GM18502 (cell line): ENCODE results near the gene NAT8L.

ENCODE experiments used
- ATAC-seq: cut with Tn5 transposase; IDR thresholded peaks from one replicate; pipeline ENCODE4 v1.9.1; 2021; ENCODE audit warnings: mild to moderate bottlenecking; ENCODE audit not compliant: unreplicated experiment, poor library complexity

NAT8L gene

DNA sequence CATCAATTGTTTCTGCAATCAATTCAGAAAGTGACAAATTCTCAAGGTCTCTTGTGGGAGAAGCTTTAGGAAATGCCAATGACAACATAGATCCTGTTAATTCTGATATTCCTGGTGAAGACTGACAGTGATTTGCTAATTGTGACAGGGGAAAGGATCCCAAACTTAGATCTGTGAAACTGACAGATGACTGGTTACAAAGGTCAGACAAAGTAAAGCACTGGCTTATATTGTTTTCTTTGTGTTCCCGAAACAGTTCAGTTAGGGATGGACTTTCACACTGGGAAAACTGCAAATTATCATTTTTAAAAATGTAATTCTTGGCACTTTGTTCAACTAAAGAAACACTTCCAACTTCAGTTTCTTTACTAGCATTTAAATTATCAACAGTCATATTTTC lies 30.1 kb downstream of the NAT8L start:
- no peak for ATAC-seq

DNA sequence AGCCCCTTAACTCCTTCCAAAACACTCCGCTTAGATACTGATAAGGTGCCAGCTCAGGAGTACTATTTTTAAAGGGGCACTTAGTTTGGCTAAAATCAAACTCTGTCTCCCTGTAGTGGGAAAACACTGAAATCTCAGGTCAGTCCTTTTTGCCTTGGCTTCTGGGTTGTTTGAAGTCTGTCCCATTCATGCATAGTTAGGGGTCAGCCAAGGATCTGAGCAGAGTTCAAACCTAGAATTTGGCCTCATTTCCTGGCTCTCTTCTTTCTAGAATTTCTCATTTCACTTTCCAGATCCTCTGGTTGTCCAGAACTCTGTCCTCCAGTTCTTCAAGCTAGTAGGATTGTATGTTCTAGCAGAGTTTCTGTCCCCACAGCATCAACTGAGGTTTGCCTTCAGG lies 31.5 kb downstream of the NAT8L start:
- no peak for ATAC-seq

DNA sequence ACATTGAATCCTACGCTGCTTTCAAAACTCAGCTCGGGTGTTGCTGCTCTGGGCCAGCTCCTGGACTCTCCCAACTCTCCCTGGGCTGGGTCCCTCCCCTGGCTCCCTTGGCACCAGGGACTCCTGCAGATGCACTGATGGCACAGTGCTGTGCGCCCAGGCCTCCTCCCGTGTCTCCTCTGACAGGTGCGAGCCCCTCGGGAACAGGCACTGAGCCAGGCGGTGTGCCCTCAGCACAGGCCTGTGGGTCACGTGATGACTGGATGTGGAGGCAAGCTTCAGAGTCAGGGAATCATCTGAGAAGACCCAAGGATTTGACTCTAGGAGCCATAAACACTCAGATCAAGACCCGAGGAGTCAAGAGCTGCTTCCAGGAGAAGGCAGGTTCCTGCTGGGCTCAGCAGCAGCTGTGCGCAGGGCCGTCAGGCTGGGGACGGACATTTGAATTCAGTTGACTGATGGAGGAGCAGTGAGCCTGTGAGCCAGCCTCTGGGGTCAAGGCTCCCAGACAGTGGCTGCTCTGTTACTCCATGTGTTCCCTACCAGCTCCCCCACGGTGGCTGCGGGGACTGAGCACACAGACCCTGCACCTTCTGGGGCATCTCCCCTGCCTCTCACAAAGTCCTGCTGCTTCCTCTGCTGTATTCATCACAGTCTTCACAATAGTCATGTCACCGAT lies 33.0 kb downstream of the NAT8L start:
- no peak for ATAC-seq

DNA sequence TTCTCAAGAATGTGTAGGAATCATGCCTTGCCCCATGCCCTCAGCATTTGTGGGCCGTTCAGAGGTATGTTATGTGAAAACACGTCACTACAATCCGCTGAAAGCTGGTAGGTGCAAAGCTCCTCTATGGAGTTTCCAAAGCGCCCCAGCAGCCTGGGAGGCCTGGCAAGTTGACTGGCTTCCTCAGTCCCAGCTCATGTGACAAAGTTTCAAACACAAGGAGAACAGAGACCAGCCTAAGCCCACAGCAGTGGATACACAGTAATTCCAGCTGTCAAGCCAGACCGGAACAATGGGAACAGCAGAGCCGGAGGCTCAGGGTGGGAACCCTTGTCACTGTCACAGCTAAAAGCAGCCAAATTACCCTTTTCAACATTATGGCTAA lies 33.5 kb downstream of the NAT8L start:
- ATAC-seq: no peak

DNA sequence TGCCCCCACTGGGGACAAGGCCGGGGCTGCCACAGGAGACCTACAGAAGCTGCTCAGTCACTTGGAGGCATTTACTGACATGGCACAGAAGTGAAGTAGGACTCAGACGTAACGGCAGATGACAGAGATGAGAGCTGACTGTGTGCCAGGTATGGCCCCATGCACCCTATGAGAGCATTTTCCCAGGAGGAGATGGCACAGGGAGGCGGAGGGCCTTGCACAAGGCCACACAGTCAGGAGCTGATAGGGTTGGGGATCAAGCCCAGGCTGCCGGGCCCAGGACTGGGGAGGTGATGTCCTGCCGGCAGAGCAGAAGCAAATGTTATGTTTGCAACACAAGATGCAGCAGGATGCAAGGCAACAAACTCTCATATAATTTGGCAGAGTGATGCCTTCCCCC lies 34.1 kb downstream of the NAT8L start:
- no peak for ATAC-seq

DNA sequence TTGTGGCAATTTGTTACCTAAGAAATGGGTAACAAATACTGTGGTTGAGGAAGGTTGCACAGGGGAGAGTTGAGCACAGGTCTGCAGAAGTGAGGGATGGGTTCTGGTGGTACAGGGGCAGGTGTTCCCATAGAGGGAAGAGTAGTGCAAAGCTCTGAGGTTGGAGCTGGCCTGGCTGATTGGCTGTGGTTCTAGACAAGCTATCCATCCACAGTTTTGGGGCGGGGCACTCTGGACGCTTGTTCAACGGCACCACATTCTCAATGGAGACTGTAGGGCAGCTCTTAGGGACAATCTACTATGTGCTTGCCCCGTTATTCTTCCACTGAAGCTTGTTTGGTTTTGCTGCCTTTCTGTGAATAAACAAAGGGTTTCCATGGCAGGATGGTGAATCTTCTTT lies 35.4 kb downstream of the NAT8L start:
- ATAC-seq: no peak

DNA sequence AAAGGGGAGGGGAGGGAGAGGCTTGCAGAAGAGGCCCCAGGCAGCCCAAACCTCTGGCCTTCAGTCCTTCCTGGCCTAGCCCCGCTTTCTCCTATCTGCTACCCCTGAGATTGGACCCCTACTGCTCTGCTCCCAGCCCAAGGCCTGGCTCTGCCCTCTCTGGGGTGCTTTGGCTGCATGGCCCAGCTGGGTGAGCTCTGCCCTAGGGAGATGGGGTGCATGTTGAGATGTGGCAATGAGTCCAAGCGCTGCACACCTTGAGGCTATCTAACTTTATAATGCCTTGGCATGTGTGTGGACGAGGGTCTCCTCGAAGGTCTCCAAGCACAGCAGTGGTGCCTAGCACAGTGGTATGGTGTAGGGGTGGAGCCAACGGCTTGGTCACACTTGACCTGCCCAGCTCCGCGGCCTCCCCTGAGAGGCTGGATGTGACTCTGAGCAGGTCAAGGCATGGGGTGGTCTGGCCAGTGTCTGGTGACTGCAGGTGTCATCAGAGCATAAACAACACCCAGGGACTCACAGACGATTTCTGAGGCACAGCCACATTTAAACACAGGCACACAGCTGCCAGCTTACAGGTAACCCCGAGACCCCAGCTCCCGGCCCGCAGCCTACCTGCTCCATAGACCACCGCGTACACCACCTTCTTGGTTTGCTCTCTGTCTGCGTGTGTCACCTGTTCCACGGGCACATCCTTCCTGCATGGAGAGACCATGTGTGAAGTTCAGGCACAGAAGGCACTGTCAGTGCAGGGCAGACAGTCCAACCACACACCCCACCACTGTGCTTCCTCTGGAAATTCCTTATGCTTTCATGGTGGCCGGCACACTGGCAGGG lies 36.3 kb downstream of the NAT8L start:
- ATAC-seq: no peak

DNA sequence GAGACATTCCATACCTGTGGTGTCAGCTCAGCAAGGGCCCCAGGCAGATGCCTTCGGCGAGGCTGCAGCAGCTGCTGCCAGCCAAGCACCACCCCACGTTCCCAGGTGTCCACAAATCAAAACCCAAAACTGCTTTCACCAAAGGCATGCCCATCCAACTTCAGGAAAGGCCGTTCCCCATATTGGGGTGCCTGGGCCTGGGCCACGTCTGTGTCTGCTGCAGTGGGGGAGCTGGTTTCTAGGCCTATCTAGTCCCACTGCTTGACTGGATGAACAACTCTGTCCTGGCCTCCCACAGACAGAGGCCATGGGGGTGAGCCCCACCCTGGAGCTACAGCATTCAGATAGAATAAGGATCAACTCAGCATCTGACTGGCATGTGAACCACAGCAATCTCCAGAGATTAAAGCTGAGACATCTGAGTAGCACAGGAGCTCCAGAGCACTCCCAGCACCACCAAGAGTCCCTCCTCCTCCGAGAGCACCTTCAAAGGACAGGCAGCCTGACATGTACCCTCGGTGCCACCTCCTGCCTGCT lies 37.0 kb downstream of the NAT8L start:
- ATAC-seq: no peak

DNA sequence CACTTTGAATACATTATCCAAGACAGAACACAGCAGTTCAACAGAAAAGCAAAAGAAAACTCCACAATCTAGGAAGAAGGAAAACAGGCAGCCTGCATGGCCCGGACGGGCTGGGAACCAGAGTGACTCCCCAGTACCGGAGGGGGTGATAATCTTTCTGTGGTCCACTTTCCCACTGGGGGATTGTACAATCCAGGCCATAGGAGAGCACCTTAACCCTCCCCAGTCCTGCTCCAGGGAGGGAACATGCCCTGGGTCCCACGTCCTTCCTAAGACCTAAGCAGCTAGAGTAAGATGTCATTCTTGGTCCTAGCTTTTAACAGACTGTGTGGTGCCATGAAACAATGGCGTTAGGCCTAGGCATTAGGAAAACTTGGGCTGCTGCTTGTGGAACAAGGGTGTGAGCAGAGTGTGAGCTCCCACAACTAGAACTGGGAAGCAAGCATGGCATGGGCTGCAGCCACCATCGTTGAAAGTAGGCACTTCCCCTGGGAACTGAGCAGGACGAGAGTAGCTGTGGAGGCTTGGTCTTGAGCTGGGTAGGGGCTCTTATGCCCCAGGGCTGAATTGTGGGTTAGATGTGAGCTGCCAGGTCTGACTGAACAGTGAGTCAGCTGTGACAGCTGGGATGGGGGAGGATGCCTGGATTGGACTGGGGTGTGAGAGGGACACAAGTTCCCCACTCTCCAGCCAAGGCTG lies 42.4 kb downstream of the NAT8L start:
- no peak for ATAC-seq

DNA sequence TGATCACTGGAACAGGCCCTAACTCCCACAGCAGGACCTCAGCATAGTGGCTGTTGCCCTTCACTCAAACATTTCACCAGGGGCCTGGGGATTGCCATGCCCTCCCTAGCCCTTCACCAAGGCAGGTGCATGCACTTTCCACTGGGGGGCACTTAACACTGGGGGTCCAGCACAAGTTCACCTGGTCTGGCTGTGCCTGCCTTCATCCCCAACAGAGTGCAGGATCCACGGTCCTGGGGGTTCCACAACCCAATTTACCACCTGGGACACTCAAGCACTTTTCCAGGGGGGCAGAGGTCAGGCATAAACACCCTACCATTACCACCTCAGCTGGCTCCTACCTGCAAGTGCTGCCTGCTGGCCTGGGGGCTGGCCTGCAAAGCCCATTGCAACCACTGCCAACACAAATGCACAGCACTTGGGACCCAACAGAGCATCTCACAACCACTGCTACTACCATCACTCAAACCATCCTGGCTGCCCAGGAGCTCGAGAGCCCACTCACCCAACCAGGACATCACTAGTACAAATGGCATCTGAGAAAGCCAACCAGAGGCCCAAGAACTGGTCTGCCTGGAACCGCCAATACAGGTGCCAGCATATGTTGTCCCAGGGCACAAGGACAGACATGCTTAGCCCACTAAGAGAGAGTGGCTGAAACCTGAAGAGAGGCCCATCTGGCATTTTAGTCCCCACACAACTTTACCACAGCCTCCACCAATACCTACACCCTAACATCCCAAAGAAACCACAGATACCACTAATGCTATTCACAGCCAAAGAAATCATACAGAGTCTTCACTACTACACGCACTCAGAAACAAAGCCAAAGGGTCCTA lies 43.1 kb downstream of the NAT8L start:
- no peak for ATAC-seq

DNA sequence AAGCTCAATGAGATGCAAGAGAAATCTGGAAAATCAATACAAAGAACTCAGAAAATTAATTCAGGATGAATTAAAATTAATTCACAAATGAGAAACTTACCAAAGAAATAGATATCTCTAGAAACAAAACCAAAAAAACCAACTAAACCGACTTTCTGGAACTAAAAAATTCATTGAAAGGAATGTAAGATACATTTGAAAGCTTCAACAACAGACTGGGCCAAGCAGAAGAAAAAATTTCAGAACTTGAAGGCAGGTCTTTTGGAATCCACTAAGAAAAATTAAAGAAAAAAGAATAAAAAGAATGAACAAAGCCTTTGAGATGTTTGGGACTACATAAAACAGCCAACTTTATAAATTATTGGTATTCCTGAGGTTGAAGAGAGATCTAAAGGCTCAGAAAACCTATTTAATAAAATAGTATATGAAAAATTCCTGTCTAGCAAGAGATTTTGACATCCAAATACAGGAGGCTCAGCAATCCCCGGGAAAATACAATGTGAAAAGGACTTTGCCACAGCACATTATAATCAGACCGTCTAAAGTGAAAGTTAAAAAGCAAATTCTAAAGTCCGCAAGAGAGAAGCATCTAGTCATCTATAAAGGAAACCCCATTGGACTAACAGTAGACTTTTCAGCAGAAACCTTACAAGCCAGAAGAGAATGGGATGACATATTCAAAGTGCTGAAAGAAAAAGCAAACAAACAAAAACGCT lies 44.2 kb downstream of the NAT8L start:
- ATAC-seq: no peak

DNA sequence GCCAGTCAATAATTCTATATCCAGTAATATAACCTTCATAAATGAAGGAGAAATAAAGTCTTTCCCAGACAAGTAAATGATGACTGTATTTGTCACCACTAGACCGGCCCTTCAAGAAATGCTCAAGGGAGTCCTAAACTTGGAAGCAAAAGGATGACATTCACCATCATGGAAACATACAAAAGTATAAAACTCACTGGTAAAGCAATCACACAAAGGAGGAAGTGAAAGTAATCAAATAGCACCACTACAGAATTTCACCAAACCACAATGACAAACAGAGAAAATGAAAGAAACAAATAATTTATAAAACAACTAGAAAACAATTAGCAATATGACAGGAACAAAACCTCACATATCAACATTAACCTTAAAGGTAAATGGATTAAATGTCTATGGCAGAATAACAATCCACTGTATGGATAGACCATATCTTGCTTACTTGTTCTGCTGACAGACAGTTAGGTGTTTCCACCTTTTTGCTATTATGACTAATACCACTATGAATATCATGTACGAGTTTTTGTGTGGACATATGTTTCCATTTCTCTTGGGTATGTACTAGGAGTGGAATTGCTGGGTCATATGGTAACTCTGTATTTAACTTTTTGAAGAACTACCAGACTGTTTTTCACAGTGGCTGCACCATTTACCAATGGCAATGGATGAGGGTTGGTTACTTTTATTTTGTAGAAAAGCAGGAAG lies 44.9 kb downstream of the NAT8L start:
- no peak for ATAC-seq

DNA sequence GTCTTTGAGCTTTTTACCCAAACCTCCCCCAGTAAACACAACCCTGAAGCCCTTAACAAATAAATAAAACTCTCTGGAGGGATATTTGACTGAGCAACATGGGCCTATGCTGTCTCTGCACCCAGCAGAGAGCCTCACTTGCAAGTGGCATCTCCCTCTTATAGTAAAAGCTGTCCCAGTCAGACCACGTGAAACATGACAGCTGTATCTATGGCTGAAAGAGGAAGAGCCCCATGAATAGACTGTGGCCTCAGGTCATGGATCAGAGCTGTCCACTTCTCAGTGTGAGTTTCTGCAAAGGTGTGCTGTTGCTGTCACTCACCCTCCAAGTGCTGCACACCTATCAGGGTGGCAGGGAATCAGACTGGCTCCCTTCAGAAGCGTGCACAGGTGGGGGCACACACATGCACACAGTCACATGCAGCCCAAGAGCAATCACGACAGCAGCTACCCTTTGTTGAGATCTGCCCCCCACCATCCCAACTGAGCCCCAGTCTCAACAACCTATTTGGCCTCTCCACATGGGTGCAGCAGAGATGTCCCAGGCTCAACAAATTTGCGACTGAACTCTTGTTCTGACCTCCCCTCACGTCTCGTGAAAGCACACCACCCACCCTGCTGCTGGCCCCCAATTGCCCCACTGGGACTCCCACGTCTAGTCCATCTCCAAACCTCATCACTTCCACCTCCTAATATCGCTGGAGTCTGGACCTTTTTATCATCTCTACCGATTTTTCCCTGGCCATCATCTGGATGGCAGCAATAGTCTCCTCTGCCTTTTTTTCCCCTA lies 45.6 kb downstream of the NAT8L start:
- no peak for ATAC-seq

DNA sequence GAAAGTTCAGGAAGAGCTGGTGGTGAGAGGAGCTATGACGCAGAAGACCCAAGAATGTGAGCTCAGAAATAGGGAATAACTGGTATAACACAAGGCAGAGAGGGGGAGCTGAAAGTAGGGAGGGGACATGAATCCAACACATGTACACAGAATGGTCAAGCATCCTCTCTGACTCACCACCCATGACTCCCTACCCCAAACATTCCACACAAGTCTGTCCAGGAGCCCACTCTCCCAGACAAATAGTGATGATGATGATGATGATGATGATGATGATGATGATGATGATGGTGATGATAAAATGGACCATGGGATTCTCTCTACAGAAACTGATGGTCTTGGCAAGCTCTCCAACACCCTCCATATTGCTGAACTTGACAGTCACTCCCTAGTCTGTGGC lies 46.4 kb downstream of the NAT8L start:
- no peak for ATAC-seq

DNA sequence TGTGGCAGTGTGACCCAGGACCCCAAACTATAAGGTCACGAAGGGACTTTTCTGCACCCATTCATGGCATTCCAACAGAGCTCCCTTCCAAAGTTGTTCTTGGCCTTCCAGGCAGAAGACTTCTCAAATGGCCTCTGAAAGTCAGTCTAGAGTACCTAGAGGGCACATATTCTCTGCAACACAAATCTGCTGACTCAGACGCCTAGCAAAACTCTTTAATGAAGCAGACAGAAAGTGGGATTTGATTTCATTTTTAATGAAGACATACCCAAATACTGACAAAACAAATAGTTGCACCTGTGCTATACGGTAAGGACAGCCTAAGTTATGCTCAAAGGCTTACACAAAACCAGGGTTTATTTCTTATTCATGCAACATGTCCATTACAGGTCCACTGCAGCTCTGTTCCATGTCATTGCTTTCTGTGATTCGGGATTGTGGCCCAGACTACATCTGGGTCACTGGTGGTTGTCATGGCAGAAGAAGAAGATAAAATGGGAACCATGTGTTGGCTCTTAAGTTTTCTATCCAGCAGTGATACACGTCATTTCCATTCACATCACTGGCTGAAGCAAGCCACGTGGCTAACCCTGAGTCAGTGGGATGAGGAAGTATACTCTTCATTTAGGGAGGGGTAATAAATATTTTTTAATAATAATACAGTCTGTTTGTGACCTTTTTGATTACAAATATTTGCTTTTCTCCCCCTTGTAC lies 57.7 kb downstream of the NAT8L start:
- no peak for ATAC-seq
